Kidney (tissue), 14 donors: ENCODE measurements around the gene PKD2. TPM values are rescaled to one million over a fixed set of nuclear protein-coding genes. Genes with fewer than 3 reads are reported as not detected.
"Not testable (repeated sequence)": the region's sequence is repeated elsewhere in the genome, so short reads cannot be mapped to it uniquely, and the experiment has no call there.

Source experiments
- DNase-seq, 5 donors: peaks; one replicate each; pipeline ENCODE4 v3.0.0-alpha.2; 2013 to 2020
- FAIRE-seq: peaks from 2 replicates; lab custom pipeline; 2012; peaks lifted over from hg19 to GRCh38; lab: Jason Lieb, UNC
- H3K27ac ChIP-seq, 2 donors: one replicate each; pipeline ENCODE4 v1.7.0; 2013; ENCODE audit warnings: low read depth in 2 of 2, low read length in 2 of 2, inconsistent platforms in 1 of 2
- H3K27me3 ChIP-seq: one replicate; pipeline ENCODE4 v1.7.1; 2013; ENCODE audit warnings: low read length, inconsistent platforms; ENCODE audit not compliant: control insufficient read depth, insufficient read depth
- H3K36me3 ChIP-seq, 3 donors: one replicate each; pipeline versions ENCODE4 v1.7.0 to v1.7.1; 2013; ENCODE audit warnings: low read length in 3 of 3, control low read depth in 1 of 3, inconsistent platforms in 1 of 3; ENCODE audit not compliant: insufficient read depth in 3 of 3, control insufficient read depth in 2 of 3
- H3K4me1 ChIP-seq, 3 donors: one replicate each; pipeline versions ENCODE4 v1.7.0 to v1.7.1; 2013; ENCODE audit warnings: low read length in 3 of 3, inconsistent platforms in 1 of 3, low read depth in 1 of 3; ENCODE audit not compliant: control insufficient read depth in 2 of 3, insufficient read depth in 2 of 3
- H3K4me3 ChIP-seq, 3 donors: one replicate each; pipeline versions ENCODE4 v1.7.0 to v1.8.1; 2013; ENCODE audit warnings: low read length in 3 of 3, control low read depth in 1 of 3, inconsistent platforms in 1 of 3
- H3K9ac ChIP-seq, 3 donors: one replicate each; pipeline versions ENCODE4 v1.7.0 to v1.7.1; 2013; ENCODE audit warnings: low read length in 3 of 3, control low read depth in 1 of 3, inconsistent platforms in 1 of 3
- H3K9me3 ChIP-seq, 3 donors: one replicate each; pipeline versions ENCODE4 v1.7.0 to v1.7.1; 2013; ENCODE audit warnings: low read length in 3 of 3, control low read depth in 1 of 3, inconsistent platforms in 1 of 3; ENCODE audit not compliant: control insufficient read depth in 2 of 3, insufficient read depth in 1 of 3
- CTCF ChIP-seq: IDR thresholded peaks from 3 replicates; pipeline ENCODE4 v1.5.1; 2012; ENCODE audit warnings: mild to moderate bottlenecking, moderate library complexity, borderline replicate concordance; ENCODE audit not compliant: insufficient read depth; ENCODE audit errors: extremely low read depth
- intact Hi-C: fragments of 100-400 bp; cut with DNase I; formaldehyde crosslinking; loops from one replicate; pipeline ENCODE4 v1.11.1; 2022
- polyA plus RNA-seq: library from polyadenylated mRNA; stranded (reverse); fragments of 350-450 nt; fragmentation: Illumina TruSeq; extraction: RNeasy Lipid Tissue Mini Kit (QIAGEN cat#74804); gene quantifications from one replicate; pipeline ENCODE4 v1.2.3, GENCODE V29; 2014; ENCODE audit warnings: low read depth, low replicate concordance; ENCODE audit not compliant: insufficient read depth
- total RNA-seq: library from RNA; stranded (reverse); fragmentation: NEBNext Ultra II Directional; extraction: Animal tissue kit (Norgen Biotek cat#: 25700); gene quantifications from one replicate; pipeline ENCODE4 v1.2.1, GENCODE V29; 2021
- donor health status: control.
- donor health status: control.
- donor health status: control.
- donor health status: control.
- donor health status: control.
- donor health status: DM: yes; HTN: yes; CAD: no.
- donor health status: Normal renal cell carcinoma (clear cell type).

PKD2 gene
- total and polyA plus RNA-seq, 2 donors from 2014 or later = 21.2 to 92.6 TPM

- intact Hi-C loops = no loop called here
- no peak for FAIRE-seq
- H3K9ac ChIP-seq = no peak overlapping the region
Measured at GRCh38 chr4:88104902-88105610, 97.6 kb downstream of the PKD2 start.

GRCh38 chr4:88106205-88106604, 98.8 kb downstream of the PKD2 start:
- no peak overlapping the region for H3K4me3 ChIP-seq
- intact Hi-C loops = no loop called here
- no peaks in the 10 kb centered on the region for H3K9me3 ChIP-seq
- H3K27me3 ChIP-seq = no peaks in the 10 kb centered on the region
- FAIRE-seq (no peak), DNase-seq (no peak)
- no peaks in the 10 kb centered on the region for H3K4me1 ChIP-seq
- H3K9ac ChIP-seq = no peak overlapping the region
- no peak overlapping the region for H3K27ac ChIP-seq
- H3K36me3 ChIP-seq = no peaks in the 10 kb centered on the region
- TF ChIP-seq CTCF = no peak

More at GRCh38 chr4:88104902-88105610, 97.6 kb downstream of the PKD2 start:
- H3K27me3 ChIP-seq = no peaks in the 10 kb centered on the region
- H3K4me3 ChIP-seq = no peak overlapping the region
- DNase-seq = no peak
- no peaks in the 10 kb centered on the region for H3K4me1 ChIP-seq
- no peak for TF ChIP-seq CTCF
- H3K27ac ChIP-seq = no peak overlapping the region
- no peaks in the 10 kb centered on the region for H3K9me3 ChIP-seq
- H3K36me3 ChIP-seq = no peaks in the 10 kb centered on the region

- no peak for TF ChIP-seq CTCF
- Histone ChIP-seq H3K4me3 (no peak overlapping the region), H3K27me3 (no peaks in the 10 kb centered on the region), H3K27ac (peak overlapping the region; percentile 65 to 74), H3K9me3 (no peaks in the 10 kb centered on the region), H3K9ac (no peak overlapping the region), H3K4me1 (no peaks in the 10 kb centered on the region), H3K36me3 (no peaks in the 10 kb centered on the region)
- intact Hi-C loops = no loop called here
- FAIRE-seq = peak; percentile 63
- peak in 1 of 5 donors; percentile 28 for DNase-seq
Measured at GRCh38 chr4:88107406-88108107, 100.1 kb downstream of the PKD2 start.

GRCh38 chr4:88108108-88108465, 100.7 kb downstream of the PKD2 start:
- FAIRE-seq, H3K9ac ChIP-seq, H3K27me3 ChIP-seq, H3K4me3 ChIP-seq, H3K4me1 ChIP-seq, intact Hi-C loops, H3K36me3 ChIP-seq, DNase-seq, H3K9me3 ChIP-seq: not testable (repeated sequence)
- peak overlapping the region; percentile 65 to 74 for H3K27ac ChIP-seq
